Measurements from ENCODE around the gene COQ10A.

GRCh38 chr12:56257071-56257470 lies 9.7 kb upstream of the COQ10A start:
- TF ChIP-seq CTCF (IDR thresholded peaks at IDR 0.05; ENCODE audit: insufficient read depth, low read length, poor library complexity, severe bottlenecking) (no peak), EZH2phosphoT487 (conservative IDR thresholded peaks at IDR 0.05; ENCODE audit: low read length) (no peak)

All from SU-DHL-6 (cell line).